Activated gamma-delta T cell treated with Interleukin-2 at 50 U/mL for 16 hours (primary cell): Measurements from ENCODE around the gene ABTB2.

ENCODE experiments used
- DNase-seq: peaks from one replicate; pipeline ENCODE4 v3.0.0-alpha.2; 2020

The ABTB2 gene

GRCh38 chr11:34341096-34341495 lies 16.7 kb downstream of the ABTB2 start:
- no peak for DNase-seq

- no peak for DNase-seq
Observed at GRCh38 chr11:34340653-34341052, 17.2 kb downstream of the ABTB2 start.

- no peak for DNase-seq
Observed at GRCh38 chr11:34339149-34340064, 18.4 kb downstream of the ABTB2 start.

- no peak for DNase-seq
Observed at GRCh38 chr11:34337016-34337415, 20.8 kb downstream of the ABTB2 start.

- no peak for DNase-seq
Observed at GRCh38 chr11:34335801-34336200, 22.0 kb downstream of the ABTB2 start.

- DNase-seq = no peak
Observed at GRCh38 chr11:34335331-34335730, 22.5 kb downstream of the ABTB2 start.

- no peak for DNase-seq
Observed at GRCh38 chr11:34333787-34334186, 24.0 kb downstream of the ABTB2 start.

- no peak for DNase-seq
Observed at GRCh38 chr11:34332524-34332923, 25.3 kb downstream of the ABTB2 start.

- no peak for DNase-seq
Observed at GRCh38 chr11:34331736-34332135, 26.1 kb downstream of the ABTB2 start.

- no peak for DNase-seq
Observed at GRCh38 chr11:34331329-34331728, 26.5 kb downstream of the ABTB2 start.

GRCh38 chr11:34330653-34331052 lies 27.2 kb downstream of the ABTB2 start:
- DNase-seq = no peak

- DNase-seq = no peak
Observed at GRCh38 chr11:34329876-34330275, 27.9 kb downstream of the ABTB2 start.

GRCh38 chr11:34328632-34328910 lies 29.2 kb downstream of the ABTB2 start:
- DNase-seq = no peak

GRCh38 chr11:34327804-34328631 lies 29.8 kb downstream of the ABTB2 start:
- DNase-seq = no peak

- no peak for DNase-seq
Observed at GRCh38 chr11:34324466-34324865, 33.3 kb downstream of the ABTB2 start.

GRCh38 chr11:34323601-34324000 lies 34.2 kb downstream of the ABTB2 start:
- DNase-seq = no peak

GRCh38 chr11:34318111-34319037 lies 39.4 kb downstream of the ABTB2 start:
- no peak for DNase-seq

GRCh38 chr11:34317666-34318065 lies 40.1 kb downstream of the ABTB2 start:
- DNase-seq = no peak

GRCh38 chr11:34317036-34317360 lies 40.8 kb downstream of the ABTB2 start:
- no peak for DNase-seq

- no peak for DNase-seq
Observed at GRCh38 chr11:34316347-34317035, 41.3 kb downstream of the ABTB2 start.

- DNase-seq = no peak
Observed at GRCh38 chr11:34315394-34315793, 42.4 kb downstream of the ABTB2 start.

- DNase-seq = no peak
Observed at GRCh38 chr11:34314936-34315335, 42.9 kb downstream of the ABTB2 start.

- no peak for DNase-seq
Observed at GRCh38 chr11:34314176-34314575, 43.6 kb downstream of the ABTB2 start.
